SKM-1 (cell line): ENCODE data around the gene MYLK2.
"Not testable (repeated sequence)": the region's sequence is repeated elsewhere in the genome, so short reads cannot be mapped to it uniquely, and the experiment has no call there.

Source experiments
- DNase-seq: peaks from one replicate; lab custom pipeline; 2025; ENCODE audit not compliant: unreplicated experiment; lab: John Stamatoyannopoulos, UW

The MYLK2 gene

GRCh38 chr20:31819083-31819784, at the start of gene MYLK2:
Gene MYLK2, plus strand, starts transcription at chr20:31819356. Its CDS starts 225 bp downstream, at chr20:31819581.
- no peak for DNase-seq

- no peak for DNase-seq
These were observed 49.5 kb upstream of the MYLK2 start for GRCh38 chr20:31769681-31770080.

GRCh38 chr20:31770243-31770642, 48.9 kb upstream of the MYLK2 start:
- DNase-seq = no peak

GRCh38 chr20:31774408-31774807, 44.7 kb upstream of the MYLK2 start:
- DNase-seq = no peak

- no peak for DNase-seq
These were observed 38.3 kb upstream of the MYLK2 start for GRCh38 chr20:31780839-31781238.

DNA sequence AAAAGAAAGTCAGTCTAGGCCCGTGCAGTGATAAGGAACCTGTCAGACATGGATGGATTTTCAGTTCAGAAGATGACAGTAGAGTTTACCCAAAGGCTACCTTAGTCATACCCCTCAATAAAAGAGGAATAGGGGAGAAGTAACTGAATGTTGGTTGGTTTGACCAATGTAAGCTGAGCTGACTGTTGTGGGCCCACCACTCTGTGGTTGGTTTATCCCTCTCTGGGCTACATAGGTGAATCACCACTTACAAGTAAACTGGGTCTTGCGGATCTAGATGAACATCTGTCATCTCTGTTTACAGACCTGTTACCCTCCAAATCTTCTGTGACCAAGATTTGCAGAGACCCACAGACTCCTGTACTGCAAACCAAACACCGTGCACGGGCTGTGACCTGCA, 37.2 kb upstream of the MYLK2 start:
- no peak for DNase-seq

DNA sequence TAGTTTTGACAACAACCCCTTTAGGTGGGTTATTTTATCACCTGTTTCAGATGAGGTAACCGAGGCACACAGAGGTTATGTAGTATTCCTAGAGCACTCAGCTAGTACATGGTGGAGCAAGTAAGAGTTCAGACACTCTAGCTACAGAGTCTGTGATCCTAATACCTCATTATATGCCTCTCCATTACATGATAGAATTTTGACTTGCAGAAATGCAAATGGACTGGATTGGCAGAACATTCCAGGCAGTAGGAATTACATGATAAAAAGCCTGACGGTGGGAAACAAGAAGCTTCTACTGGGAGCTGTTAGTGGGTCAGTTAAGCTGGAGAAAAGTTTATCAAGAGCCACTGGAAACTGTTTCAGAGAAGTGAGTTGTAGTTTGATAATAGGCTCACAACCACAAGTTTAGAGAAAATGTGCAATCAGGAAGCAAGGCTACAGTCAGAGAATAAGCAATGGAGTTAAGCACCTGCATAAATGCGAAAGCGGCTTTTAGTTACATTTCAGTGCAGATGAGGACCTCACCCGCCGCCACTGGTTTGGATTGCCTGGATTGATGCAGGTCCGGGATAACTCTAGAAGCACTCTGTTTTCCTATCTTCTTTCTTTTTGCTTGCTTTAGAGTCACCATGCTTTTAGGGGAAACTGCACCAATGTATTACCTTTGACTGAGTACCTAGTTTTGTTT, 34.7 kb upstream of the MYLK2 start:
- no peak for DNase-seq

DNA sequence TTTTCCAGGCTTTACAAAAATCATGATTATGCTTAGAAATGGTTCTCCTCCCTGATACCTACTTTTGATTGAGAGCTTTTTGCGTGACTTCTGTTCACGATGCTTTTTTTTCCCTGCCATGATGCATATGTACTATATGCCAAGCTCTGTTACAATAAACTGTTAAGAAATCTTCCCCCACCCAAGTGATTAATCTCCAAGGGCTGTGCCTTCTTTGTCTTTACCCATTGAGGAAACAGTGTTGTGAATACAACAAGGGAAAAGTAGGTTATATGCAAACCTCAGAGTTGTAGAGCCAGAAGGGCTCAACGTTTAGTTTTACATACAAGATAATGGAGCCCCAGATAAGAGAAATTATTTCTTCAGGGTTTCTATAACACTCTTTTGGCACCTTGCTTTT, 34.1 kb upstream of the MYLK2 start:
- DNase-seq = no peak

- DNase-seq = no peak
These were observed 30.6 kb upstream of the MYLK2 start for GRCh38 chr20:31788578-31788977.

GRCh38 chr20:31790401-31790800, 28.8 kb upstream of the MYLK2 start:
- DNase-seq = no peak

- no peak for DNase-seq
These were observed 21.8 kb upstream of the MYLK2 start for GRCh38 chr20:31797364-31797763.

DNA sequence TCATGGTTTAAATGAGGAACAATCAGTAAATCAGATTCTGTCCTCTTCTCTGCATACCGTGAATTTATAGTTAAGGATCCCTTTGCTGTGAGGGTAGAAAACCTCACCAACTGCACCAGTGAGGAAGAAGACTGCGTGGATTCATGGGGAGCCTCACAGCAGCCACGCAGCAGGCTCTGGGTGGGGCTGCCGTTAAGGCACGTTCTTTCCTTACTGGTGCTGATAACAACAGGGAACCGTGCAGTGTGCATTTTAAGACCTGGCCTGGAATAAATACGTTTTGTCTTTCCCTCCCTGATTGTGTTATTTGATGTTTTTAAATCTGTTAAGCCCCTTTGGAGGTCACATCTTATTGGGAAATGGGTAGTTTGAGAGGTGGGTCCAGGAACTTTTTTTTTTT, 17.6 kb upstream of the MYLK2 start:
- no peak for DNase-seq

GRCh38 chr20:31803552-31804291, 15.4 kb upstream of the MYLK2 start:
- DNase-seq = no peak

GRCh38 chr20:31806564-31807355, 12.4 kb upstream of the MYLK2 start:
- no peak for DNase-seq

- DNase-seq = no peak
These were observed 10.7 kb upstream of the MYLK2 start for GRCh38 chr20:31808481-31808880.

DNA sequence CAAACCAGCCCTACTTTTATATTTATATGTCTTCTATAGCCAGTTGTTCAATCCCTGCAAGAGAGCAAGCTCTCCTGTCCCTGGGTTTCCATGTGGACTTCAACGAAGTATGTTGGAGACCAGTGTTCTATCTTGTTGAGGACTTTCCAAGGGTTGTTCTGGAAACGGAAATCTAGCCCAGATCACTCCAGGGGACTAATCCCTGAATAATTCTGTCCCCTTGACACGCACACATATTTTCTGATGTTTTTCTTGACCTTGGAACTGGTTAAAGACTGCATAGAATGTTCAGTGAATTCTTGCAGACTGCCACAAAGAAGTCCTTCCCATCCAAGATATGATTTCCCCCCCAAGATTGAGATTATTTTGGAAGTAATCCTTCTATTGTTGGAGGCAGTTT, 9.5 kb upstream of the MYLK2 start:
- DNase-seq = no peak

DNA sequence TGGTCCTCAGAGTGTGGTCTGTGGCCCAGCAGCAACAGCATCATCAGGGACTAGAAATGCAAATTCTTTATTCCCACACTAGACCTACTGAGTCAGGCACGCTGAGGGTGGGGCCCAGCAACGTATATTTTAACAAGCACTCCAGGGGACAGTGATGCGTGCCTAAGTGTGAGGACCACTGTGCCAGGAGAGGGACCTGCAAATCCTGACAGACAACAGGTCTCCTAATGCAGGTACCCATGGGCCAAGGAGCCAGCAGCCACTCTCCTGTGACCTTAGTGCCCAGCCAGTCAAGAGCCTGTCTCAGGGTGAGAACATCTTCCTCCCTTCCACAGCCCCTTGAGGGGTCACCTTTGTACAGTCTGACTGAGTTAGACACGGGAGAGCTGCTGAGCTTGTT, 8.0 kb upstream of the MYLK2 start:
- DNase-seq = no peak

GRCh38 chr20:31811796-31812728, 7.1 kb upstream of the MYLK2 start:
- no peak for DNase-seq

GRCh38 chr20:31813611-31814010, 5.5 kb upstream of the MYLK2 start:
- DNase-seq = no peak

GRCh38 chr20:31814142-31814541, 5.0 kb upstream of the MYLK2 start:
- not testable (repeated sequence) for DNase-seq
